Hepatocyte (in vitro differentiated cells): Measurements from ENCODE around the gene IL31.

Experiments used
- EZH2 ChIP-seq: fragments of 200-600 bp; sonication (generic); IDR thresholded peaks from 2 replicates; pipeline ENCODE4 v1.6.1; 2016; ENCODE audit warnings: antibody characterized with exemption, mild to moderate bottlenecking, borderline replicate concordance
- EZH2phosphoT487 ChIP-seq: fragments of 200-600 bp; sonication (generic); IDR thresholded peaks from one replicate; pipeline ENCODE4 v1.6.1; 2018; ENCODE audit warnings: antibody characterized with exemption, mild to moderate bottlenecking, low read depth, moderate library complexity; ENCODE audit not compliant: unreplicated experiment, severe bottlenecking
- TF ChIP-seq, protein P1 (sequence below): fragments of 200-600 bp; sonication (generic); IDR thresholded peaks from 2 replicates; pipeline ENCODE4 v1.5.1; 2016; ENCODE audit warnings: antibody characterized with exemption, mild to moderate bottlenecking; ENCODE audit not compliant: poor library complexity

DNA sequence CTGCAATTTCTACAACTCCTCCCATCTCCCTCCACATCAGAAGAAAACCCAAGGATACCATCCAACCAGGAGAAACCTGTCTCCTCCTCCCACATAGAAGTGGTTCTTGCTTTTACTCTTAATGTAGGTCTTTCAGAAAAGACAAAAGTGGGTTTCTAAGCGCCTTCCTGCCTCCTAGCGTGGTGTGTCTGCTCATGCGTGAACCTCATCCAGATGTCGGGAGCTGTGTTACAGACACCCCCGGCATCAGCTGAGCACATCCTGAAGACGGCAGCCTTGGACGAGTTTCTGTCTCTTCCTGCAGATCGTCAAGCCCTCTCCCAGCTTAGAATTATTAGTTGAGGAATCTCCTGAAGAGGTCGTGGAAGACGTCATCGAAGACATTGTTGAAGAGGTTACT, 18.4 kb upstream of the IL31 start:
- TF ChIP-seq, protein P1, sequence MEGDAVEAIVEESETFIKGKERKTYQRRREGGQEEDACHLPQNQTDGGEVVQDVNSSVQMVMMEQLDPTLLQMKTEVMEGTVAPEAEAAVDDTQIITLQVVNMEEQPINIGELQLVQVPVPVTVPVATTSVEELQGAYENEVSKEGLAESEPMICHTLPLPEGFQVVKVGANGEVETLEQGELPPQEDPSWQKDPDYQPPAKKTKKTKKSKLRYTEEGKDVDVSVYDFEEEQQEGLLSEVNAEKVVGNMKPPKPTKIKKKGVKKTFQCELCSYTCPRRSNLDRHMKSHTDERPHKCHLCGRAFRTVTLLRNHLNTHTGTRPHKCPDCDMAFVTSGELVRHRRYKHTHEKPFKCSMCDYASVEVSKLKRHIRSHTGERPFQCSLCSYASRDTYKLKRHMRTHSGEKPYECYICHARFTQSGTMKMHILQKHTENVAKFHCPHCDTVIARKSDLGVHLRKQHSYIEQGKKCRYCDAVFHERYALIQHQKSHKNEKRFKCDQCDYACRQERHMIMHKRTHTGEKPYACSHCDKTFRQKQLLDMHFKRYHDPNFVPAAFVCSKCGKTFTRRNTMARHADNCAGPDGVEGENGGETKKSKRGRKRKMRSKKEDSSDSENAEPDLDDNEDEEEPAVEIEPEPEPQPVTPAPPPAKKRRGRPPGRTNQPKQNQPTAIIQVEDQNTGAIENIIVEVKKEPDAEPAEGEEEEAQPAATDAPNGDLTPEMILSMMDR: no peak
- no peak for TF ChIP-seq EZH2
- TF ChIP-seq EZH2phosphoT487: no peak
